Brain microvascular endothelial cell (primary cell): ENCODE data around the gene SLC35F1.

Source experiments
- DNase-seq: peaks from one replicate; pipeline ENCODE4 v3.0.0-alpha.2; 2020
- H3K27ac ChIP-seq: fragments of 250-450 bp; sonication (Bioruptor Pico); 2 replicates; pipeline ENCODE4 v1.5.1; 2020; ENCODE audit warnings: mild to moderate bottlenecking, moderate library complexity
- H3K27me3 ChIP-seq: fragments of 250-450 bp; sonication (Bioruptor Pico); replicated peaks from 2 replicates; pipeline ENCODE4 v1.5.1; 2020; ENCODE audit warnings: mild to moderate bottlenecking
- H3K36me3 ChIP-seq: fragments of 250-450 bp; sonication (Bioruptor Pico); replicated peaks from 2 replicates; pipeline ENCODE4 v1.5.1; 2020; ENCODE audit warnings: mild to moderate bottlenecking
- H3K4me3 ChIP-seq: 2 replicates; pipeline ENCODE4 v1.5.1; 2011; ENCODE audit warnings: low read depth, mild to moderate bottlenecking, control low read depth, low read length, moderate library complexity
- in situ Hi-C: cut with HindIII; loops from 2 replicates; pipeline ENCODE4 v1.10.0; 2017; ENCODE audit warnings: low sequenced_read_pairs, low pct_ligation_motif_present
- TF ChIP-seq, protein P1 (sequence below): IDR thresholded peaks from 2 replicates; pipeline ENCODE4 v1.5.1; 2011; ENCODE audit warnings: low read depth, mild to moderate bottlenecking, moderate library complexity, low read length, control low read depth, inconsistent platforms; ENCODE audit errors: missing control alignments

SLC35F1 gene

DNA sequence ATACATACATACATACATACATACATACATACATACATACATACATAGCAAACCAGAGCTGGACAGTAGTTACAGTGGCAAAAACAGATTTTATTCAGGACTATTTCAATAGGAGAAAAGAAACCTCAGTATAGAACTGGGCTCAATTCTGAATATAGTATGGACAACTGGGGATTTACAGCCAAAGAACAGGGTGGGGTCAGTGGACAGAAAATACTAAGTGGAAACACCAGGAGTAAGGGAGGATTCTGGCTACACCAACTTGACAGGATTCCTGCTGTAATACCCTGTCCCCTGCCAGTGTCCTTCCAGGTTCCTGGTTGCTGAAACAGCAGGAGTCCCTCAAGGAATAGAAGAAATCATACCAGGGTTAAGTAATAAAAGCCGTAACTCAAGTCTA is 293.1 kb downstream of the SLC35F1 start:
- H3K4me3 ChIP-seq = no peak overlapping the region
- H3K36me3 ChIP-seq = no peaks in the 10 kb centered on the region
- no peak for DNase-seq
- no peaks in the 10 kb centered on the region for H3K27me3 ChIP-seq
- no peak overlapping the region for H3K27ac ChIP-seq
- in situ Hi-C loops = no loop called here
- TF ChIP-seq, protein P1, sequence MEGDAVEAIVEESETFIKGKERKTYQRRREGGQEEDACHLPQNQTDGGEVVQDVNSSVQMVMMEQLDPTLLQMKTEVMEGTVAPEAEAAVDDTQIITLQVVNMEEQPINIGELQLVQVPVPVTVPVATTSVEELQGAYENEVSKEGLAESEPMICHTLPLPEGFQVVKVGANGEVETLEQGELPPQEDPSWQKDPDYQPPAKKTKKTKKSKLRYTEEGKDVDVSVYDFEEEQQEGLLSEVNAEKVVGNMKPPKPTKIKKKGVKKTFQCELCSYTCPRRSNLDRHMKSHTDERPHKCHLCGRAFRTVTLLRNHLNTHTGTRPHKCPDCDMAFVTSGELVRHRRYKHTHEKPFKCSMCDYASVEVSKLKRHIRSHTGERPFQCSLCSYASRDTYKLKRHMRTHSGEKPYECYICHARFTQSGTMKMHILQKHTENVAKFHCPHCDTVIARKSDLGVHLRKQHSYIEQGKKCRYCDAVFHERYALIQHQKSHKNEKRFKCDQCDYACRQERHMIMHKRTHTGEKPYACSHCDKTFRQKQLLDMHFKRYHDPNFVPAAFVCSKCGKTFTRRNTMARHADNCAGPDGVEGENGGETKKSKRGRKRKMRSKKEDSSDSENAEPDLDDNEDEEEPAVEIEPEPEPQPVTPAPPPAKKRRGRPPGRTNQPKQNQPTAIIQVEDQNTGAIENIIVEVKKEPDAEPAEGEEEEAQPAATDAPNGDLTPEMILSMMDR = no peak

DNA sequence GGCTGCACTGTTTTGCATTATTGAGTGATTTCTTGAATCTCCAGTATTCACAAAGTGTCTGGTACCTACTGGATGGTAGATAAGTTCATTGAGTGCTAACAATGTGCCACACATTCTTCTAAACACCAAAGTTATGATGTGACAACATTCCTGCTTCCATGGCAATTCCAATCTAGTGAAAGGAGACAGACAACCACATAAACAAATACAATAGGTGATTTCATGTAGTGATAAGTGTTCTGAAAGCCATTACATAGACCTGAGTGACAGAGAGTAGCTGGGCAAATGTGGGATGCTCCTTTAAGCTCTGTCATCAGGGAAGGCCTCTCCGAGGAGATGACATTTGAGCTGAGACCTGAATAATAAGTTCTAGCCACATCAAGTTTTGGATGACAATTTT is 295.5 kb downstream of the SLC35F1 start:
- no peak overlapping the region for H3K4me3 ChIP-seq
- in situ Hi-C loops = no loop called here
- TF ChIP-seq, protein P1 = no peak
- no peaks in the 10 kb centered on the region for H3K36me3 ChIP-seq
- no peak overlapping the region for H3K27ac ChIP-seq
- no peaks in the 10 kb centered on the region for H3K27me3 ChIP-seq
- no peak for DNase-seq

DNA sequence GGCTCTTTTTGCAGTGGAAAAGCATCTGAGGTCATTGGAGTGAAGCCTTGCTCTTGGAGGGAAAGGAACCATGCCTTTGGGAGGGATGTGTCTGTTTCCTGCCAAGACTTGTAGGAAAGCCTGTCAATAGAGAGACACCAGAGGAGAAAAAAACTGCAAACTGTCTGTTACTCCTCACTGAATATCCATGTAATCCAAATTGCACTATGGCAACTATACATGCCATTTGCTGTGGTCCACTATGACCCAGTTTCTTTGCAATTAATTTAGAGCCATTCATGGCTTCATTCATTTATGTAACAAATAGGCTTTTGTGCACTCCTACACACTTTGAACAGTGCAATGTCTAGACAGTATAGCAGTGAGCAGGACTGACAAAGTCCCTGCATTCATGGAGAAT is 296.5 kb downstream of the SLC35F1 start:
- DNase-seq = no peak
- Histone ChIP-seq H3K4me3 (no peak overlapping the region), H3K36me3 (no peaks in the 10 kb centered on the region), H3K27me3 (no peaks in the 10 kb centered on the region), H3K27ac (no peak overlapping the region)
- in situ Hi-C loops = no loop called here
- TF ChIP-seq, protein P1 = no peak

DNA sequence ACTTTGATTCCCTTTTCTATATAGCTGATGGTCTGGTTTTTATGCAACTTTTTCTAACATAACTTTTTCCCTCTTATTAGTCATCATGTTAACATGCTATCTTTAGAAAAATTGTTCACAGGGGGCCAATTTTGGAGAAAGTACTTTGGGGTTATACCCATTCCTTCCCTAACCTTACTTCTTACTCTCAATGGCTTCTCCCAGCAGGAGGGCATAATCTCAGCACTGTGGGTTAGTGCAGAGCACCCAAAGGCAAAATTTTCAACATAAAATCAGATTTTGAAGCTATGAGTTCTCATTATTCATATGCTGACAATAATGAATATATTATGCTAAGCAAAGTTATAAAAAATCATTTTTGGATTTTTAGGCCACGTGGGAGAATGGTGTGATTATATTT is 299.2 kb downstream of the SLC35F1 start:
- no peak overlapping the region for H3K4me3 ChIP-seq
- DNase-seq = no peak
- in situ Hi-C loops = no loop called here
- TF ChIP-seq, protein P1 = no peak
- no peaks in the 10 kb centered on the region for H3K27me3 ChIP-seq
- no peak overlapping the region for H3K27ac ChIP-seq
- no peaks in the 10 kb centered on the region for H3K36me3 ChIP-seq

DNA sequence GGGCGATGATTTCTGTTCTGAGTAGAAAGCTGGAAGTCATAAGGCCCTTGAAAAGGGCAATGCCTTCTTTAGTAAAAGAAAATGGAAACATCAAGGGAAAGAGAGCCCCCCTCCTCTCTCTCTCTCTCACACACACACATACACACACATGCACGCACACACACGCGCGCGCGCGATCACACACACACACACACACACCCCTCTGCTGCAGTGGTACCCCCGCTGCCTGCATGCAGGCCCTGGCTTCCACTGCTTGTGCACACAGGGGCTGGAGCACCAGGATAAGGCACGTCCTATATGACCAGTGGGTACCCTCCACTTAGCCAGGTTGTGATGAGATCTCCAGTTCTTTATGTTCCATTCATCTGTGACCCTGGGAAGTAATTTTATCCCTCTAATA is 300.9 kb downstream of the SLC35F1 start:
- no peak overlapping the region for H3K4me3 ChIP-seq
- H3K27ac ChIP-seq = no peak overlapping the region
- DNase-seq = no peak
- no peaks in the 10 kb centered on the region for H3K36me3 ChIP-seq
- TF ChIP-seq, protein P1 = no peak
- in situ Hi-C loops = no loop called here
- no peaks in the 10 kb centered on the region for H3K27me3 ChIP-seq

DNA sequence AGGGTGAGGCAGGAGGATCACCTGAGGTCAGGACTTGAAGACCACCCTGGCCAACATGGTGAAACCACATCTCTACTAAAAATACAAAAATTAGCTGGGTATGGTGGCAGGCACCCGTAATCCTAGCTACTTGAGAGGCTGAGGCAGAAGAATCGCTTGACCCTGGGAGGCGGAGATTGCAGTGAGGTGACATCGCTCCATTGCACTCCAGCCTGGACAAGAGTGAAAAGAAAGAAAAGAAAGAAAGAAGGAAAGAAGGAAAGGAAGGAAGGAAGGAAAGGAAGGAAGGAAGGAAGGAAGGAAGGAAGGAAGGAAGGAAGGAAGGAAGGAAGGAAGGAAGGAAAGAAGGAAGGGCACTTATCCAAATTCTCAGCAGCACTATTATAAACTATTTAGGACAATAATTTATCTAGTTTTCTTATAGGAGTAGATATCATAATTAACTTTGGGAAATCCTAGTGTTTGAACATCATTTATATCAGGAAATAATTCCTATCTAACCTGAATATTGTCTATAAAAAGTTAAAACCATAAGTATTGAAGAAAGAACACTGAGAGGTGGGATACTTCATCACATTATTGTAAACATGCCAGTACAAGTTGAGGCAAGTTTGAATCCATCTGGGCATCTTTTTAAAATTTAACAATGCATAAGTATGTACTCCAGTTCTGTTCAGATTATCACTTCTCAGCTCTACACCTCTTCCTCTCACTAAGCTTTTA is 305.5 kb downstream of the SLC35F1 start:
- in situ Hi-C loops = no loop called here
- TF ChIP-seq, protein P1 = no peak

More for the DNA sequence above, 305.5 kb downstream of the SLC35F1 start:
- no peak overlapping the region for H3K4me3 ChIP-seq
- DNase-seq = no peak
- no peak overlapping the region for H3K27ac ChIP-seq
- no peaks in the 10 kb centered on the region for H3K36me3 ChIP-seq
- H3K27me3 ChIP-seq = no peaks in the 10 kb centered on the region
